Uterus (tissue), 4 donors: ENCODE data around the gene SFMBT2. TPM values are rescaled to one million over a fixed set of nuclear protein-coding genes. Genes with fewer than 3 reads are reported as not detected.

Experiments used
- DNase-seq, 2 donors: peaks; one replicate each; pipeline ENCODE4 v3.0.0-alpha.2; 2019 to 2020
- H3K27ac ChIP-seq, 2 donors: fragments of 200-600 bp; sonication (generic); 1 replicate in 1 of 2; 2 replicates in 1 of 2; pipeline ENCODE4 v1.5.1; 2016 to 2018
- H3K27me3 ChIP-seq, 2 donors: fragments of 200-600 bp; sonication (generic); one replicate each; pipeline ENCODE4 v1.5.1; 2018 to 2019; ENCODE audit warnings: control low read depth in 1 of 2
- H3K36me3 ChIP-seq, 2 donors: fragments of 200-600 bp; sonication (generic); one replicate each; pipeline ENCODE4 v1.5.1; 2019; ENCODE audit warnings: control low read depth in 1 of 2
- H3K4me1 ChIP-seq, 2 donors: fragments of 200-600 bp; sonication (generic); one replicate each; pipeline ENCODE4 v1.5.1; 2018 to 2019; ENCODE audit warnings: control low read depth in 1 of 2
- H3K4me3 ChIP-seq, 2 donors: fragments of 200-600 bp; sonication (generic); 1 replicate in 1 of 2; 2 replicates in 1 of 2; pipeline ENCODE4 v1.5.1; 2018 to 2019; ENCODE audit warnings: mild to moderate bottlenecking in 1 of 2
- H3K9me3 ChIP-seq, 2 donors: fragments of 200-600 bp; sonication (generic); one replicate each; pipeline ENCODE4 v1.5.1; 2019; ENCODE audit warnings: control low read depth in 1 of 2
- CTCF ChIP-seq, 4 experiments: fragments of 200-600 bp in 2 of 4; fragments of 450-650 bp in 2 of 4; sonication (generic) in 2 of 4; IDR thresholded peaks; one replicate each; pipeline ENCODE4 v1.5.1; 2016 to 2019; ENCODE audit warnings: antibody characterized with exemption in 4 of 4, mild to moderate bottlenecking in 2 of 4, moderate library complexity in 1 of 4
- POLR2A ChIP-seq, 2 donors: fragments of 450-650 bp; IDR thresholded peaks; one replicate each; pipeline ENCODE4 v1.6.1; 2016; ENCODE audit warnings: antibody characterized with exemption in 2 of 2, mild to moderate bottlenecking in 1 of 2, moderate library complexity in 1 of 2
- intact Hi-C: fragments of 100-400 bp; cut with DNase I; formaldehyde crosslinking; loops from one replicate; pipeline ENCODE4 v1.15.1; 2023; ENCODE audit warnings: low total_unique reads
- small RNA-seq: library from RNA; depleted of rRNA; stranded (forward); fragments of <200 nt; gene quantifications from one replicate; pipeline ENCODE3, GENCODE V24; 2016
- total RNA-seq, 4 donors: library from RNA; depleted of rRNA in 3 of 4; stranded (reverse); fragments of >200 nt in 3 of 4; gene quantifications; one replicate each; pipeline versions ENCODE4 v1.1.0 to v1.2.4, GENCODE V29; 2014 to 2023
- donor health status: DM: yes; HTN: yes; CAD: no.

The SFMBT2 gene
- total RNA-seq, 4 donors from 2014 or later: 7.7 to 23.4 (median 14.7) TPM

GRCh38 chr10:7117806-7118674 lies 292.8 kb downstream of the SFMBT2 start:
- no peaks in the 10 kb centered on the region for H3K9me3 ChIP-seq
- intact Hi-C loops: no loop called here
- no peak for TF ChIP-seq POLR2A (IDR thresholded peaks at IDR 0.05)
- TF ChIP-seq CTCF (IDR thresholded peaks at IDR 0.05): no peak
- no peaks in the 10 kb centered on the region for H3K4me1 ChIP-seq
- DNase-seq: no peak
- no peaks in the 10 kb centered on the region for H3K27me3 ChIP-seq
- H3K36me3 ChIP-seq: no peaks in the 10 kb centered on the region
- no peak overlapping the region for H3K4me3 ChIP-seq
- H3K27ac ChIP-seq: no peak overlapping the region

GRCh38 chr10:7117177-7117799 lies 293.5 kb downstream of the SFMBT2 start:
- intact Hi-C loops: no loop called here
- no peak for DNase-seq
- TF ChIP-seq POLR2A (IDR thresholded peaks at IDR 0.05) (no peak), CTCF (IDR thresholded peaks at IDR 0.05) (no peak)
- no peak overlapping the region for H3K27ac ChIP-seq
- no peaks in the 10 kb centered on the region for H3K27me3 ChIP-seq
- no peaks in the 10 kb centered on the region for H3K36me3 ChIP-seq
- H3K4me1 ChIP-seq: no peaks in the 10 kb centered on the region
- no peak overlapping the region for H3K4me3 ChIP-seq
- H3K9me3 ChIP-seq: no peaks in the 10 kb centered on the region

- no peak for DNase-seq
- TF ChIP-seq POLR2A (IDR thresholded peaks at IDR 0.05) (no peak), CTCF (IDR thresholded peaks at IDR 0.05) (no peak)
- no peak overlapping the region for H3K27ac ChIP-seq
- no peaks in the 10 kb centered on the region for H3K27me3 ChIP-seq
- no peak overlapping the region for H3K4me3 ChIP-seq
- H3K36me3 ChIP-seq: no peaks in the 10 kb centered on the region
- H3K9me3 ChIP-seq: no peaks in the 10 kb centered on the region
- intact Hi-C loops: no loop called here
- no peaks in the 10 kb centered on the region for H3K4me1 ChIP-seq
These were observed 299.3 kb downstream of the SFMBT2 start for GRCh38 chr10:7111561-7111960.

GRCh38 chr10:7111089-7111488 lies 299.7 kb downstream of the SFMBT2 start:
- intact Hi-C loops: no loop called here
- DNase-seq: no peak
- Histone ChIP-seq H3K27me3 (no peaks in the 10 kb centered on the region), H3K9me3 (no peaks in the 10 kb centered on the region), H3K36me3 (no peaks in the 10 kb centered on the region), H3K27ac (no peak overlapping the region), H3K4me3 (no peak overlapping the region), H3K4me1 (no peaks in the 10 kb centered on the region)
- TF ChIP-seq POLR2A (IDR thresholded peaks at IDR 0.05): no peak
- no peak for TF ChIP-seq CTCF (IDR thresholded peaks at IDR 0.05)

Small RNA genes lying within 50 kb of the gene (small RNA-seq; reads per million reads assigned to genes)
- gene AL590095.2 (not detected), gene COX6CP17 (not detected)
